Measurements from ENCODE around the gene SGMS1. TPM values are rescaled to one million over a fixed set of nuclear protein-coding genes. Genes with fewer than 3 reads are reported as not detected.
A peak's percentile ranks its signal among the peaks of the same experiment; 100 is the strongest.
"Not testable (repeated sequence)": the region's sequence is repeated elsewhere in the genome, so short reads cannot be mapped to it uniquely, and the experiment has no call there.

The SGMS1 gene
- total and polyA plus RNA-seq, 11 donors = 6.9 to 40.6 (median 19.6) TPM

- 97 to 98% (median 98%) methylated on average over 1 of the region's 1 CpG for WGBS, 4 donors
- TF ChIP-seq CTCF (IDR thresholded peaks at IDR 0.05) = no peak
- TF ChIP-seq POLR2A (IDR thresholded peaks at IDR 0.05) = no peak
- no peaks in the 10 kb centered on the region for H3K27me3 ChIP-seq
- H3K27ac ChIP-seq = no peak overlapping the region
- DNase-seq (no peak), ATAC-seq (no peak)
- intact Hi-C loops (cut with DNase I) = loop anchor here in 2 of 10 donors (10.0 kb wide), 1 partner anchor 132 kb away; no protein-coding TSS in a partner anchor
- no peak overlapping the region for H3K4me3 ChIP-seq
- H3K9me3 ChIP-seq = no peaks in the 10 kb centered on the region
- H3K4me1 ChIP-seq = peaks cover 0 to 37% (median 7%) of the 10 kb centered on the region in 12 donors
- no peaks in the 10 kb centered on the region for H3K36me3 ChIP-seq
Measured at GRCh38 chr10:50426485-50426884, 197.3 kb downstream of the SGMS1 start.

GRCh38 chr10:50425215-50425614, 198.5 kb downstream of the SGMS1 start:
- not testable (repeated sequence) for H3K36me3 ChIP-seq, DNase-seq, H3K4me3 ChIP-seq, H3K27me3 ChIP-seq, ATAC-seq, H3K9me3 ChIP-seq, H3K27ac ChIP-seq
- H3K4me1 ChIP-seq = peaks cover 0 to 35% (median 0%) of the 10 kb centered on the region in 12 donors
- intact Hi-C loops (cut with DNase I) = loop anchor here in 2 of 10 donors (10.0 kb wide), 1 partner anchor 130 kb away; no protein-coding TSS in a partner anchor
- 96 to 100% (median 99%) methylated on average over 1 of the region's 1 CpG for WGBS, 4 donors

GRCh38 chr10:50423448-50423847, 200.3 kb downstream of the SGMS1 start:
- TF ChIP-seq CTCF (IDR thresholded peaks at IDR 0.05) (no peak), POLR2A (IDR thresholded peaks at IDR 0.05) (no peak)
- Histone ChIP-seq H3K36me3 (no peaks in the 10 kb centered on the region), H3K4me1 (peaks cover 0 to 46% (median 6%) of the 10 kb centered on the region in 12 donors), H3K27ac (no peak overlapping the region), H3K27me3 (no peaks in the 10 kb centered on the region), H3K4me3 (no peak overlapping the region), H3K9me3 (no peaks in the 10 kb centered on the region)
- 90 to 97% (median 94%) methylated on average over 3 of the region's 3 CpGs for WGBS, 4 donors
- intact Hi-C loops (cut with DNase I) = loop anchor here in 5 of 10 donors (5.0 to 10.0 kb wide), 4 partner anchors 129 to 204 kb away; partner anchors contain the start of gene SGMS1 (in 1 of the 5)
- DNase-seq (no peak), ATAC-seq (no peak)

- DNase-seq = no peak
- peaks cover 0 to 51% (median 8%) of the 10 kb centered on the region in 12 donors for H3K4me1 ChIP-seq
- ATAC-seq = peak in 1 of 4 donors; percentile 21
Measured at GRCh38 chr10:50422259-50422658, 201.5 kb downstream of the SGMS1 start.

More at GRCh38 chr10:50422259-50422658, 201.5 kb downstream of the SGMS1 start:
- WGBS, 4 donors = 47 to 62% (median 59%) methylated on average over 4 of the region's 4 CpGs
- TF ChIP-seq POLR2A (IDR thresholded peaks at IDR 0.05) (no peak), CTCF (IDR thresholded peaks at IDR 0.05) (no peak)
- intact Hi-C loops (cut with DNase I) = loop anchor here in 5 of 10 donors (5.0 to 10.0 kb wide), 4 partner anchors 127 to 205 kb away; partner anchors contain the start of gene SGMS1 (in 1 of the 5)
- H3K27ac ChIP-seq = peak overlapping the region in 3 of 12 donors; percentile 7 to 79 (median 23)
- no peaks in the 10 kb centered on the region for H3K36me3 ChIP-seq
- H3K27me3 ChIP-seq = no peaks in the 10 kb centered on the region
- H3K9me3 ChIP-seq = no peaks in the 10 kb centered on the region
- H3K4me3 ChIP-seq = no peak overlapping the region

Measured in heart left ventricle (tissue), 16 donors.